Mesendoderm (in vitro differentiated cells): ENCODE results near the gene MYO6. TPM values are rescaled to one million over a fixed set of nuclear protein-coding genes. Genes with fewer than 3 reads are reported as not detected.
"Not testable (repeated sequence)": the region's sequence is repeated elsewhere in the genome, so short reads cannot be mapped to it uniquely, and the experiment has no call there.

Experiments used
- DNase-seq: peaks from one replicate; pipeline ENCODE4 v3.0.0; 2013
- H2AK5ac ChIP-seq: 2 replicates; pipeline ENCODE4 v1.6.1; 2013; ENCODE audit warnings: low read length, inconsistent platforms
- H2BK120ac ChIP-seq: 2 replicates; pipeline ENCODE4 v1.6.1; 2013; ENCODE audit warnings: low read depth, mild to moderate bottlenecking, low read length, moderate library complexity, mixed read lengths
- H2BK15ac ChIP-seq: replicated peaks from 2 replicates; pipeline ENCODE4 v1.6.1; 2013; ENCODE audit warnings: low read depth, mild to moderate bottlenecking, moderate library complexity
- H2BK5ac ChIP-seq: 2 replicates; pipeline ENCODE4 v1.6.1; 2013; ENCODE audit warnings: low read length, inconsistent platforms
- H3K18ac ChIP-seq: 2 replicates; pipeline ENCODE4 v1.6.1; 2013; ENCODE audit warnings: mild to moderate bottlenecking, low read length, mixed read lengths
- H3K23ac ChIP-seq: one replicate; pipeline ENCODE4 v1.6.1; 2013; ENCODE audit warnings: low read length
- H3K27ac ChIP-seq: 2 replicates; pipeline ENCODE4 v1.5.1; 2013; ENCODE audit warnings: low read depth, mild to moderate bottlenecking, inconsistent platforms, low read length, moderate library complexity
- H3K27me3 ChIP-seq: 2 replicates; pipeline ENCODE4 v1.6.1; 2013; ENCODE audit warnings: low read length, control low read depth, mild to moderate bottlenecking, inconsistent platforms; ENCODE audit not compliant: insufficient read depth, poor library complexity
- H3K36me3 ChIP-seq: 2 replicates; pipeline ENCODE4 v1.6.1; 2013; ENCODE audit warnings: low read length, inconsistent platforms; ENCODE audit not compliant: control insufficient read depth, insufficient read depth
- H3K4ac ChIP-seq: one replicate; pipeline ENCODE4 v1.6.1; 2013; ENCODE audit warnings: low read depth, mild to moderate bottlenecking, low read length, moderate library complexity
- H3K4me1 ChIP-seq: 2 replicates; pipeline ENCODE4 v1.6.1; 2013; ENCODE audit warnings: low read depth, low read length, inconsistent platforms; ENCODE audit not compliant: control insufficient read depth
- H3K4me2 ChIP-seq: 2 replicates; pipeline ENCODE4 v1.6.1; 2013; ENCODE audit warnings: low read length
- H3K4me3 ChIP-seq: 2 replicates; pipeline ENCODE4 v1.5.1; 2013; ENCODE audit warnings: mild to moderate bottlenecking, low read length
- H3K56ac ChIP-seq: one replicate; pipeline ENCODE4 v1.6.1; 2013; ENCODE audit warnings: low read length
- H3K79me1 ChIP-seq: 2 replicates; pipeline ENCODE4 v1.6.1; 2013; ENCODE audit warnings: low read length, inconsistent platforms
- H3K79me2 ChIP-seq: 2 replicates; pipeline ENCODE4 v1.6.1; 2013; ENCODE audit warnings: mild to moderate bottlenecking, low read length; ENCODE audit not compliant: control insufficient read depth, insufficient read depth
- H3K9ac ChIP-seq: 2 replicates; pipeline ENCODE4 v1.6.1; 2013; ENCODE audit warnings: low read length, inconsistent platforms
- H4K5ac ChIP-seq: one replicate; pipeline ENCODE4 v1.6.1; 2013; ENCODE audit warnings: low read length
- H4K8ac ChIP-seq: one replicate; pipeline ENCODE4 v1.6.1; 2013; ENCODE audit warnings: low read depth, mild to moderate bottlenecking, control low read depth, low read length, moderate library complexity
- WGBS: extraction: QIAGEN DNeasy Blood & Tissue Kit; methylation state at CpG from one replicate; pipeline ENCODE4 v1.1.7; 2013; ENCODE audit warnings: low lambda C conversion rate, missing lambda C conversion rate; ENCODE audit not compliant: insufficient coverage; ENCODE audit errors: extremely low coverage; 5-methylcytosine and 5-hydroxymethylcytosine counted together
- polyA plus RNA-seq, 2 experiments: library from polyadenylated mRNA; stranded (reverse); fragments of 200-250 nt; gene quantifications; one replicate each; pipeline ENCODE4 v1.2.3, GENCODE V29; 2013

Gene MYO6
- 9.7 TPM for polyA plus RNA-seq (2013, experiment 1 of 2)
- 9.7 TPM for polyA plus RNA-seq (2013, experiment 2 of 2)

- Histone ChIP-seq H2BK120ac (no peak within 1 kb of the TSS), H3K4ac (peak within 1 kb of the TSS; percentile 20), H3K36me3 (no peaks in the 10 kb centered on the region), H2BK15ac (no peak within 1 kb of the TSS), H4K5ac (no peak within 1 kb of the TSS), H3K23ac (no peak within 1 kb of the TSS), H3K79me2 (no peaks in the 10 kb centered on the region), H3K27me3 (no peaks in the 10 kb centered on the region), H3K4me2 (peak within 1 kb of the TSS; percentile 90), H3K9ac (peak within 1 kb of the TSS; percentile 94), H4K8ac (peak within 1 kb of the TSS; percentile 3), H3K4me1 (no peaks in the 10 kb centered on the region), H3K27ac (peak within 1 kb of the TSS; percentile 63), H3K4me3 (peak within 1 kb of the TSS; percentile 90), H3K18ac (peak within 1 kb of the TSS; percentile 97), H2AK5ac (no peak within 1 kb of the TSS), H3K56ac (peak within 1 kb of the TSS; percentile 97), H3K79me1 (no peaks in the 10 kb centered on the region), H2BK5ac (no peak within 1 kb of the TSS)
- peak; percentile 70 for DNase-seq
- WGBS: no CpG with 5 or more reads among the region's 97 CpGs
Measured at GRCh38 chr6:75748743-75749538, at the start of gene MYO6. TSS of gene MYO6 (plus strand) at chr6:75749239. CDS start at chr6:75817548, 68,309 bp downstream.

GRCh38 chr6:75708334-75708733 is 40.7 kb upstream of the MYO6 start:
- not testable (repeated sequence) for H3K9ac ChIP-seq, H2BK15ac ChIP-seq, H2BK5ac ChIP-seq, H4K8ac ChIP-seq, H3K27me3 ChIP-seq, H3K36me3 ChIP-seq, H3K4me3 ChIP-seq, H3K79me2 ChIP-seq, H3K4me2 ChIP-seq, H2AK5ac ChIP-seq, DNase-seq, H2BK120ac ChIP-seq, H3K79me1 ChIP-seq, H3K4me1 ChIP-seq, H3K18ac ChIP-seq, H4K5ac ChIP-seq, H3K27ac ChIP-seq, H3K4ac ChIP-seq, H3K56ac ChIP-seq, H3K23ac ChIP-seq
- WGBS: no CpG with 5 or more reads among the region's 4 CpGs

GRCh38 chr6:75711173-75711572 is 37.9 kb upstream of the MYO6 start:
- Histone ChIP-seq H4K8ac (no peak overlapping the region), H3K9ac (no peak overlapping the region), H2BK5ac (no peak overlapping the region), H3K27ac (no peak overlapping the region), H3K56ac (no peak overlapping the region), H3K79me1 (no peaks in the 10 kb centered on the region), H3K27me3 (no peaks in the 10 kb centered on the region), H3K4ac (no peak overlapping the region), H3K23ac (no peak overlapping the region), H4K5ac (no peak overlapping the region), H3K4me2 (no peak overlapping the region), H3K4me3 (no peak overlapping the region), H2AK5ac (no peak overlapping the region), H3K79me2 (no peaks in the 10 kb centered on the region), H2BK15ac (no peak overlapping the region), H3K4me1 (no peaks in the 10 kb centered on the region), H3K18ac (no peak overlapping the region), H3K36me3 (no peaks in the 10 kb centered on the region), H2BK120ac (no peak overlapping the region)
- no CpG with 5 or more reads among the region's 2 CpGs for WGBS
- DNase-seq: no peak

- H4K5ac ChIP-seq: no peak overlapping the region
- H4K8ac ChIP-seq: no peak overlapping the region
- no peaks in the 10 kb centered on the region for H3K79me2 ChIP-seq
- no peak overlapping the region for H2AK5ac ChIP-seq
- no peak overlapping the region for H2BK15ac ChIP-seq
- no peak overlapping the region for H3K4me3 ChIP-seq
- H3K56ac ChIP-seq: no peak overlapping the region
- WGBS: no CpG with 5 or more reads among the region's 3 CpGs
- no peak overlapping the region for H2BK5ac ChIP-seq
- H3K36me3 ChIP-seq: no peaks in the 10 kb centered on the region
- no peaks in the 10 kb centered on the region for H3K4me1 ChIP-seq
- no peak overlapping the region for H3K4me2 ChIP-seq
- H3K18ac ChIP-seq: no peak overlapping the region
- H3K23ac ChIP-seq: no peak overlapping the region
- no peak overlapping the region for H3K9ac ChIP-seq
- H3K27ac ChIP-seq: no peak overlapping the region
- H3K4ac ChIP-seq: no peak overlapping the region
- H3K79me1 ChIP-seq: no peaks in the 10 kb centered on the region
- no peaks in the 10 kb centered on the region for H3K27me3 ChIP-seq
- no peak overlapping the region for H2BK120ac ChIP-seq
- DNase-seq: no peak
Measured at GRCh38 chr6:75719133-75719532, 29.9 kb upstream of the MYO6 start.

- H3K23ac ChIP-seq: no peak overlapping the region
- H3K9ac ChIP-seq: no peak overlapping the region
- no peak overlapping the region for H3K18ac ChIP-seq
- no peak overlapping the region for H3K4me2 ChIP-seq
- no peak overlapping the region for H3K56ac ChIP-seq
- H2BK120ac ChIP-seq: no peak overlapping the region
- H3K4me1 ChIP-seq: no peaks in the 10 kb centered on the region
- no peak overlapping the region for H4K5ac ChIP-seq
- no peaks in the 10 kb centered on the region for H3K79me1 ChIP-seq
- no peaks in the 10 kb centered on the region for H3K36me3 ChIP-seq
- no peaks in the 10 kb centered on the region for H3K79me2 ChIP-seq
- no CpG with 5 or more reads among the region's 2 CpGs for WGBS
- no peak overlapping the region for H2BK5ac ChIP-seq
- no peak overlapping the region for H2AK5ac ChIP-seq
- H3K4ac ChIP-seq: no peak overlapping the region
- no peaks in the 10 kb centered on the region for H3K27me3 ChIP-seq
- H2BK15ac ChIP-seq: no peak overlapping the region
- no peak overlapping the region for H4K8ac ChIP-seq
- DNase-seq: peak; percentile 4
- no peak overlapping the region for H3K4me3 ChIP-seq
- H3K27ac ChIP-seq: no peak overlapping the region
Measured at GRCh38 chr6:75723382-75723781, 25.7 kb upstream of the MYO6 start.

- no CpG with 5 or more reads among the region's 2 CpGs for WGBS
- Histone ChIP-seq H3K27ac (no peak overlapping the region), H3K4me3 (no peak overlapping the region), H3K79me2 (no peaks in the 10 kb centered on the region), H4K8ac (no peak overlapping the region), H3K4me2 (no peak overlapping the region), H3K4me1 (no peaks in the 10 kb centered on the region), H3K56ac (no peak overlapping the region), H3K23ac (no peak overlapping the region), H3K18ac (no peak overlapping the region), H3K27me3 (no peaks in the 10 kb centered on the region), H3K9ac (no peak overlapping the region), H2AK5ac (no peak overlapping the region), H3K36me3 (no peaks in the 10 kb centered on the region), H2BK15ac (no peak overlapping the region), H3K4ac (no peak overlapping the region), H2BK120ac (no peak overlapping the region), H4K5ac (no peak overlapping the region), H3K79me1 (no peaks in the 10 kb centered on the region), H2BK5ac (no peak overlapping the region)
- no peak for DNase-seq
Measured at GRCh38 chr6:75727206-75727605, 21.8 kb upstream of the MYO6 start.
